ENCODE data around the gene FAM83D. TPM values are rescaled to one million over a fixed set of nuclear protein-coding genes. Genes with fewer than 3 reads are reported as not detected.

The FAM83D gene
- total and polyA plus RNA-seq, 2 of the 4 experiments (the other 2 are of a cell fraction): 20.4 to 26.4 TPM

DNA sequence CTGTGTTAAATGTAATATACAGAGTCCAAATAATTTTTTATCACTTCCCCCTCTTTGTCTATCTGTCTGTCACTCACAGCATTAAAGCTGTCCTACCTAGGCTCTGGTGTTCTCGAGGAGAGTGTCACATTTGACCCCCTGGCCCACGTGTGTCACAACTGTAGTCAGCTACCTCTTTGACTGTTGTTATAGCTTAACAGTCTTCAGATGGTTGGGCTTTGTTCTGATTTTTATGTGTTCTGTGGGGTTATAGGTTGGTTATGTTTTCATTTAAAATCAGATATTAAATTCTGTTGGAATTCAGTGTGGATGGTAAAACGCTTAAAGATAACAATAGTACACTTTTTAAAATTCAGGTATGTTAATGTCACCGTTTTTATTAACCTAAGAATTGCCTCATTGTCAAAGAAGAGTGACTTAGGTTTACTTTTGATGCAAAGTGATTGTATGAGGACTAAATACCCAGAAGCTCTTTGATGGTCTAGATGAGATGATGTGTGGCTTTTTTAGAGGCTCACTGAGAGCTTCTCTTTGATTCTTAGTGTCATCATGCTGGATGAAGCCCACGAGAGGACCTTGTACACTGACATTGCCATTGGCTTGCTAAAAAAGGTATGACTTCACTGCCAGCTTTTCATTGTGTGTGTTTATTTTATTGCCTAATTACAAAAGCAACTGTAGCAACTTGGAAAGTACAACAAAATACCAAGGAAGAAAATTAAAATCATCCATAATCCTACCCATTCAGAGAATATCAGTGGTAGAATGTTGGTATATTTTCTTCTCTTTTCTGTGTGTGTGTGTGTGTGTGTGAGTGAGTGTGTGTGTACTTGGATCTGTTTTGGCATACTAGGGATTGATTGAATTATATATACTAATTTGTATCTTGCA, 65.8 kb downstream of the FAM83D start:
- Histone ChIP-seq H4K5ac (ENCODE audit: low read depth, low read length) (no peak overlapping the region), H3K4me2 (ENCODE audit: low read depth, low read length) (no peak overlapping the region), H3K27ac (ENCODE audit: insufficient read depth, low read length) (no peak overlapping the region), H3K9ac (ENCODE audit: low read depth, low read length) (no peak overlapping the region), H4K91ac (ENCODE audit: insufficient read depth, low read depth, low read length) (no peak overlapping the region), H3K9me1 (ENCODE audit: insufficient read depth, low read length) (no peaks in the 10 kb centered on the region; the same call in none of the 2 replicates), H2AK5ac (ENCODE audit: low read depth, low read length) (no peak overlapping the region), H3K18ac (ENCODE audit: low read depth, low read length) (no peak overlapping the region), H2BK20ac (ENCODE audit: low read depth, low read length) (no peak overlapping the region), H3K9me3 (ENCODE audit: control insufficient read depth, insufficient read depth, low read length) (no peaks in the 10 kb centered on the region), H2AFZ (replicated peaks; ENCODE audit: low read length, poor library complexity) (no peak overlapping the region), H3K36me3 (ENCODE audit: control insufficient read depth, insufficient read depth, low read length) (peaks cover 14% of the 10 kb centered on the region), H2BK15ac (ENCODE audit: low read depth, low read length) (no peak overlapping the region), H3K14ac (replicated peaks; ENCODE audit: low read depth, low read length) (no peak overlapping the region), H3K4ac (ENCODE audit: low read depth, low read length) (no peak overlapping the region), H4K8ac (ENCODE audit: low read depth in 2 of 2, low read length in 2 of 2) (no peak overlapping the region), H3K23ac (ENCODE audit: low read depth, low read length) (no peak overlapping the region), H4K20me1 (ENCODE audit: insufficient read depth, low read length) (no peaks in the 10 kb centered on the region), H2BK5ac (ENCODE audit: low read depth, low read length, poor library complexity, severe bottlenecking) (no peak overlapping the region), H3K27me3 (ENCODE audit: control insufficient read depth, insufficient read depth, low read length) (no peaks in the 10 kb centered on the region), H3K4me1 (ENCODE audit: control insufficient read depth, insufficient read depth, low read length) (no peaks in the 10 kb centered on the region), H2AK9ac (replicated peaks; ENCODE audit: low read depth, low read length, poor library complexity) (no peak overlapping the region), H3K56ac (ENCODE audit: extremely low read depth, insufficient read depth, low read length) (no peak overlapping the region), H3K79me1 (ENCODE audit: low read depth in 1 of 2, low read length in 2 of 2) (peaks cover 4 to 20% of the 10 kb centered on the region in 2 experiments; a peak in 3 of 4 replicates), H2BK120ac (ENCODE audit: low read depth, low read length) (no peak overlapping the region), H3K4me3 (ENCODE audit: insufficient read depth, low read depth, low read length) (no peak overlapping the region)
- whole genome bisulfite sequencing, 2 experiments (ENCODE audit: extremely low coverage in 2 of 2, insufficient read length in 1 of 2): no CpG with 5 or more reads among the region's 5 CpGs
- no peak for ATAC-seq (ENCODE audit: low read depth)
- TF ChIP-seq BHLHE40 (IDR thresholded peaks at IDR 0.05; ENCODE audit: low read depth, low read length) (no peak), NFE2L2 (IDR thresholded peaks at IDR 0.05; ENCODE audit: low read depth, low read length) (no peak), POLR2A (IDR thresholded peaks at IDR 0.05; ENCODE audit: low read depth, low read length) (no peak), RAD21 (IDR thresholded peaks at IDR 0.05; ENCODE audit: low read length) (no peak), RFX5 (IDR thresholded peaks at IDR 0.05; ENCODE audit: low read depth, low read length) (no peak), CHD1 (IDR thresholded peaks at IDR 0.05; ENCODE audit: low read depth, low read length) (no peak), RCOR1 (IDR thresholded peaks at IDR 0.05; ENCODE audit: insufficient replicate concordance, low read length) (no peak), MXI1 (IDR thresholded peaks at IDR 0.05; ENCODE audit: borderline replicate concordance, low read depth, low read length) (no peak), CTCF (conservative IDR thresholded peaks at IDR 0.05; ENCODE audit: low read depth, low read length) (no peak)
- TF ChIP-seq, protein P1, sequence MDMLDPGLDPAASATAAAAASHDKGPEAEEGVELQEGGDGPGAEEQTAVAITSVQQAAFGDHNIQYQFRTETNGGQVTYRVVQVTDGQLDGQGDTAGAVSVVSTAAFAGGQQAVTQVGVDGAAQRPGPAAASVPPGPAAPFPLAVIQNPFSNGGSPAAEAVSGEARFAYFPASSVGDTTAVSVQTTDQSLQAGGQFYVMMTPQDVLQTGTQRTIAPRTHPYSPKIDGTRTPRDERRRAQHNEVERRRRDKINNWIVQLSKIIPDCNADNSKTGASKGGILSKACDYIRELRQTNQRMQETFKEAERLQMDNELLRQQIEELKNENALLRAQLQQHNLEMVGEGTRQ (IDR thresholded peaks at IDR 0.05; ENCODE audit: low read depth, low read length): no peak
- dilution Hi-C loops (cut with HindIII; ENCODE audit: low sequenced_read_pairs, unreplicated experiment) (no loop called here), intact Hi-C loops (cut with micrococcal nuclease) (no loop called here), in situ Hi-C loops (cut with MboI; ENCODE audit: low sequenced_read_pairs) (no loop called here)
- ChIA-PET CTCF (no interaction called here), POLR2A (ENCODE audit: unreplicated experiment) (interaction anchor here (0.6 kb wide), 1 partner anchor 20 kb away, joined by 3 read pairs; no protein-coding TSS in a partner anchor)
- no peak for DNase-seq
- no TSS peak for BruUV-seq (replicated peaks)

Measured in IMR-90 (cell line).